ENCODE results near the gene CBLB.

DNA sequence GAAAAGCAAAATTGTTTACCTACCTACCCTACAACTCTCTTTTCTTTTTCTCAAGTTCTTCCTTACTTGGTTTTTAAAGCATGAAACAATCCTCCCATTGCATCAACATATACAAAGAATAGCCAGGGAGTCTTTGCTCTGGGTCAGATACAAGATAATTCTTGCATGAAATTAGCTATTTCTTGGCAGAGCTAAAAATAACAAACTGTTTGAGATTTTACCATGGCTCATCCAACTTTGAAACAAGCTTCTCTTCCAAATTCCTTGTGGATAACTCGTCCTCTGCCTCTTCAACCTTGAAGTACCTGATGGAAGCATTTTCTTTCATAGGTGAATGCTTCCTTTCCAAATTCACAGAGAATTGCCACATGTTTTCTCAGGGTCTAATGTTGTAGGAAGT is 9.2 kb upstream of the CBLB start:
- TF ChIP-seq CTCF (conservative IDR thresholded peaks at IDR 0.05 in 1 of 2, IDR thresholded peaks at IDR 0.05 in 1 of 2; ENCODE audit: low read depth in 1 of 2, low read length in 2 of 2) (no peak), EZH2 (IDR thresholded peaks at IDR 0.05; ENCODE audit: low read length, missing control alignments) (no peak)
